Fibroblast of lung (primary cell): ENCODE results near the gene CDCA7. TPM values are rescaled to one million over a fixed set of nuclear protein-coding genes. Genes with fewer than 3 reads are reported as not detected.
"Not testable (repeated sequence)": the region's sequence is repeated elsewhere in the genome, so short reads cannot be mapped to it uniquely, and the experiment has no call there.

Experiments
- DNase-seq, 2 donors: peaks; one replicate each; pipeline versions ENCODE4 v3.0.0 to v3.0.0-alpha.2; 2010; ENCODE audit warnings: low read depth in 2 of 2
- H2AFZ ChIP-seq: 2 replicates; pipeline ENCODE4 v1.5.1; 2012; ENCODE audit warnings: low read length, control low read depth, inconsistent platforms
- H3K27ac ChIP-seq: 2 replicates; pipeline ENCODE4 v1.5.1; 2011; ENCODE audit warnings: low read length, control low read depth; ENCODE audit not compliant: insufficient read depth
- H3K27me3 ChIP-seq: 2 replicates; pipeline ENCODE4 v1.5.1; 2011; ENCODE audit warnings: mild to moderate bottlenecking, low read length; ENCODE audit not compliant: control insufficient read depth, insufficient read depth
- H3K36me3 ChIP-seq: 2 replicates; pipeline ENCODE4 v1.5.1; 2011; ENCODE audit warnings: low read length; ENCODE audit not compliant: control insufficient read depth, insufficient read depth
- H3K4me1 ChIP-seq: 2 replicates; pipeline ENCODE4 v1.5.1; 2011; ENCODE audit warnings: low read length; ENCODE audit not compliant: control insufficient read depth, insufficient read depth; ENCODE audit errors: extremely low read depth
- H3K4me2 ChIP-seq: 2 replicates; pipeline ENCODE4 v1.5.1; 2011; ENCODE audit warnings: low read length, control low read depth; ENCODE audit not compliant: insufficient read depth; ENCODE audit errors: extremely low read depth
- H3K4me3 ChIP-seq, 4 experiments: fragments of 200-600 bp in 1 of 4; sonication (generic) in 1 of 4; replicated peaks in 1 of 4; 2 replicates each; pipeline ENCODE4 v1.5.1; 2011 to 2016; ENCODE audit warnings: low read length in 4 of 4, low read depth in 3 of 4, mild to moderate bottlenecking in 3 of 4, control low read depth in 2 of 4, inconsistent platforms in 1 of 4, mixed read lengths in 1 of 4; ENCODE audit not compliant: insufficient read depth in 1 of 4; ENCODE audit errors: control extremely low read depth in 1 of 4
- H3K79me2 ChIP-seq: 2 replicates; pipeline ENCODE4 v1.5.1; 2012; ENCODE audit warnings: mild to moderate bottlenecking, low read length, inconsistent platforms; ENCODE audit not compliant: control insufficient read depth, insufficient read depth
- H3K9ac ChIP-seq: 2 replicates; pipeline ENCODE4 v1.5.1; 2011; ENCODE audit warnings: mild to moderate bottlenecking, low read length, control low read depth; ENCODE audit not compliant: insufficient read depth
- H3K9me3 ChIP-seq: 2 replicates; pipeline ENCODE4 v1.5.1; 2012; ENCODE audit warnings: low read depth, low read length; ENCODE audit not compliant: control insufficient read depth, insufficient read depth
- H4K20me1 ChIP-seq: 2 replicates; pipeline ENCODE4 v1.5.1; 2011; ENCODE audit warnings: low read length; ENCODE audit not compliant: control insufficient read depth, insufficient read depth; ENCODE audit errors: extremely low read depth
- CTCF ChIP-seq, 2 donors: IDR thresholded peaks in 1 of 2; conservative IDR thresholded peaks in 1 of 2; 1 replicate in 1 of 2; 2 replicates in 1 of 2; pipeline ENCODE4 v1.5.1; 2011 to 2012; ENCODE audit warnings: low read length in 2 of 2, control low read depth in 1 of 2, inconsistent platforms in 1 of 2, low read depth in 1 of 2, mild to moderate bottlenecking in 1 of 2
- EZH2 ChIP-seq: IDR thresholded peaks from 2 replicates; pipeline ENCODE4 v1.5.1; 2012; ENCODE audit warnings: low read length, control low read depth, mild to moderate bottlenecking; ENCODE audit errors: missing control alignments
- polyA minus RNA-seq: library from RNA; depleted of rRNA, polyadenylated mRNA; stranded (reverse); fragments of >200 nt; gene quantifications from 2 replicates; pipeline ENCODE4 v1.2.3, GENCODE V29; 2011; ENCODE audit warnings: low replicate concordance
- polyA plus RNA-seq, 2 donors: library from polyadenylated mRNA; depleted of rRNA in 1 of 2; stranded (reverse) in 1 of 2; unstranded in 1 of 2; fragments of >200 nt; gene quantifications; 2 replicates each; pipeline ENCODE4 v1.2.1, GENCODE V29; 2011 to 2012; ENCODE audit warnings: missing spikeins in 1 of 2
- total RNA-seq: library from RNA; depleted of rRNA; stranded (reverse); fragments of >200 nt; gene quantifications from 2 replicates; pipeline ENCODE4 v1.2.1, GENCODE V29; 2014

Gene CDCA7
- total RNA-seq (1.3 and 1.5 TPM in 2 replicates), polyA plus RNA-seq (10.3 and 17.8 TPM in 2 replicates), polyA minus RNA-seq (2.7 and 12.1 TPM in 2 replicates)
- 5.2 and 9.3 TPM in 2 replicates for polyA plus RNA-seq (2012)

GRCh38 chr2:173354582-173355131, at the start of gene CDCA7:
Gene CDCA7 (plus strand): TSS chr2:173354872. CDS start chr2:173354964, 92 bp downstream.
- H3K27me3 ChIP-seq, result peaks cover 9% of the 10 kb centered on the region
- peaks cover 3% of the 10 kb centered on the region for H3K79me2 ChIP-seq
- DNase-seq, result peak; percentile 60 to 66
- H4K20me1 ChIP-seq, result no peaks in the 10 kb centered on the region
- H3K4me2 ChIP-seq, result peak within 1 kb of the TSS; percentile 90
- TF ChIP-seq EZH2, result no peak
- TF ChIP-seq CTCF (conservative IDR thresholded peaks at IDR 0.05 in 1 of 2, IDR thresholded peaks at IDR 0.05 in 1 of 2; ENCODE audit: low read depth in 1 of 2, low read length in 2 of 2), result no peak
- peaks cover 5% of the 10 kb centered on the region for H3K4me1 ChIP-seq
- no peaks in the 10 kb centered on the region for H3K9me3 ChIP-seq
- peak within 1 kb of the TSS; percentile 69 to 85 (median 74) for H3K4me3 ChIP-seq
- H2AFZ ChIP-seq, result peak within 1 kb of the TSS; percentile 88
- peak within 1 kb of the TSS; percentile 82 for H3K9ac ChIP-seq
- H3K36me3 ChIP-seq, result no peaks in the 10 kb centered on the region
- H3K27ac ChIP-seq, result peak within 1 kb of the TSS; percentile 75

GRCh38 chr2:173305303-173305702, 49.4 kb upstream of the CDCA7 start:
- no peak for DNase-seq
- no peak overlapping the region for H3K27ac ChIP-seq
- no peaks in the 10 kb centered on the region for H3K79me2 ChIP-seq
- no peak for TF ChIP-seq EZH2
- TF ChIP-seq CTCF (conservative IDR thresholded peaks at IDR 0.05 in 1 of 2, IDR thresholded peaks at IDR 0.05 in 1 of 2; ENCODE audit: low read depth in 1 of 2, low read length in 2 of 2), result no peak
- H3K4me1 ChIP-seq, result no peaks in the 10 kb centered on the region
- H3K9me3 ChIP-seq, result no peaks in the 10 kb centered on the region
- no peaks in the 10 kb centered on the region for H3K27me3 ChIP-seq
- H3K9ac ChIP-seq, result no peak overlapping the region
- H3K36me3 ChIP-seq, result no peaks in the 10 kb centered on the region
- no peak overlapping the region for H2AFZ ChIP-seq
- H3K4me3 ChIP-seq, result no peak overlapping the region
- no peak overlapping the region for H3K4me2 ChIP-seq
- H4K20me1 ChIP-seq, result no peaks in the 10 kb centered on the region

- Histone ChIP-seq H3K27ac (no peak overlapping the region), H3K9me3 (no peaks in the 10 kb centered on the region), H3K9ac (no peak overlapping the region), H2AFZ (no peak overlapping the region), H3K4me2 (no peak overlapping the region), H3K4me3 (no peak overlapping the region), H3K4me1 (no peaks in the 10 kb centered on the region), H3K79me2 (no peaks in the 10 kb centered on the region), H3K36me3 (no peaks in the 10 kb centered on the region), H3K27me3 (no peaks in the 10 kb centered on the region), H4K20me1 (no peaks in the 10 kb centered on the region)
- peak in 1 of 2 donors; percentile 11 for DNase-seq
- TF ChIP-seq EZH2 (no peak), CTCF (conservative IDR thresholded peaks at IDR 0.05 in 1 of 2, IDR thresholded peaks at IDR 0.05 in 1 of 2; ENCODE audit: low read depth in 1 of 2, low read length in 2 of 2) (no peak)
These were observed 47.4 kb upstream of the CDCA7 start for GRCh38 chr2:173307293-173307692.

GRCh38 chr2:173309370-173309769, 45.3 kb upstream of the CDCA7 start:
- H3K9ac ChIP-seq, H3K79me2 ChIP-seq, H3K27me3 ChIP-seq, H4K20me1 ChIP-seq, H3K27ac ChIP-seq, DNase-seq, H3K9me3 ChIP-seq, H3K36me3 ChIP-seq, H3K4me2 ChIP-seq, H3K4me1 ChIP-seq, H2AFZ ChIP-seq, H3K4me3 ChIP-seq: not testable (repeated sequence)
